NB4 (cell line): ENCODE measurements around the gene RIC1.
A peak's percentile ranks its signal among the peaks of the same experiment; 100 is the strongest.
"Not testable (repeated sequence)": the region's sequence is repeated elsewhere in the genome, so short reads cannot be mapped to it uniquely, and the experiment has no call there.

Source experiments
- DNase-seq: peaks from one replicate; pipeline ENCODE4 v3.0.0; 2010; ENCODE audit warnings: low read depth
- H3K4me3 ChIP-seq: one replicate; pipeline ENCODE4 v1.5.1; 2011; ENCODE audit warnings: mild to moderate bottlenecking, low read depth, low read length, moderate library complexity
- MYC ChIP-seq: IDR thresholded peaks from 2 replicates; pipeline ENCODE4 v1.6.1; 2011; ENCODE audit warnings: low read depth, low read length
- POLR2A ChIP-seq: IDR thresholded peaks from 2 replicates; pipeline ENCODE4 v1.6.1; 2011; ENCODE audit warnings: mild to moderate bottlenecking; ENCODE audit not compliant: insufficient read length; ENCODE audit errors: extremely low read depth
- TF ChIP-seq, protein P1 (sequence below): IDR thresholded peaks from one replicate; pipeline ENCODE4 v1.5.1; 2012; ENCODE audit warnings: low read depth, low read length
- TF ChIP-seq, protein P2 (sequence below): IDR thresholded peaks from 2 replicates; pipeline ENCODE4 v1.6.1; 2011; ENCODE audit warnings: low read depth, low read length

Gene RIC1

DNA sequence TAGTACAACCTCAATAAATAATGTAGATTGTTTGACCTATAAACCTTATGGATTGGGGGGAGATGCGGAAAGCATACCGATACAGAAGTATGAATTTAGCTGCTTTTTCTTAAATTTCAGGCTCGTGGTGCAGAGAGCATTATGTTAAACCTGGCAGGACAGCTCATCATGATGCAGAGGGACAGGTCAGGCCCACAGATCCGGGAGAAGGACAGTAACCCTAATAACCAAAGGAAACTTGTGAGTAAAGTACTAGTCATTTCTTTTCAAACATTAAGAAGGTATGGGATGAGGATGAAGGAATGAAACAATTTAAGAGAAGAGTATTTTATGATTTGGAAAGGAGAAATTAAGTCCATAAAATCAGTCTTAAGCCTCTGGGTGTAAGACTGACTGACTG, 133.5 kb downstream of the RIC1 start:
- no peak for DNase-seq
- no peak overlapping the region for H3K4me3 ChIP-seq
- TF ChIP-seq POLR2A: no peak
- TF ChIP-seq, protein P1, sequence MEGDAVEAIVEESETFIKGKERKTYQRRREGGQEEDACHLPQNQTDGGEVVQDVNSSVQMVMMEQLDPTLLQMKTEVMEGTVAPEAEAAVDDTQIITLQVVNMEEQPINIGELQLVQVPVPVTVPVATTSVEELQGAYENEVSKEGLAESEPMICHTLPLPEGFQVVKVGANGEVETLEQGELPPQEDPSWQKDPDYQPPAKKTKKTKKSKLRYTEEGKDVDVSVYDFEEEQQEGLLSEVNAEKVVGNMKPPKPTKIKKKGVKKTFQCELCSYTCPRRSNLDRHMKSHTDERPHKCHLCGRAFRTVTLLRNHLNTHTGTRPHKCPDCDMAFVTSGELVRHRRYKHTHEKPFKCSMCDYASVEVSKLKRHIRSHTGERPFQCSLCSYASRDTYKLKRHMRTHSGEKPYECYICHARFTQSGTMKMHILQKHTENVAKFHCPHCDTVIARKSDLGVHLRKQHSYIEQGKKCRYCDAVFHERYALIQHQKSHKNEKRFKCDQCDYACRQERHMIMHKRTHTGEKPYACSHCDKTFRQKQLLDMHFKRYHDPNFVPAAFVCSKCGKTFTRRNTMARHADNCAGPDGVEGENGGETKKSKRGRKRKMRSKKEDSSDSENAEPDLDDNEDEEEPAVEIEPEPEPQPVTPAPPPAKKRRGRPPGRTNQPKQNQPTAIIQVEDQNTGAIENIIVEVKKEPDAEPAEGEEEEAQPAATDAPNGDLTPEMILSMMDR: no peak
- TF ChIP-seq, protein P2, sequence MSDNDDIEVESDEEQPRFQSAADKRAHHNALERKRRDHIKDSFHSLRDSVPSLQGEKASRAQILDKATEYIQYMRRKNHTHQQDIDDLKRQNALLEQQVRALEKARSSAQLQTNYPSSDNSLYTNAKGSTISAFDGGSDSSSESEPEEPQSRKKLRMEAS: no peak
- TF ChIP-seq MYC: no peak

DNA sequence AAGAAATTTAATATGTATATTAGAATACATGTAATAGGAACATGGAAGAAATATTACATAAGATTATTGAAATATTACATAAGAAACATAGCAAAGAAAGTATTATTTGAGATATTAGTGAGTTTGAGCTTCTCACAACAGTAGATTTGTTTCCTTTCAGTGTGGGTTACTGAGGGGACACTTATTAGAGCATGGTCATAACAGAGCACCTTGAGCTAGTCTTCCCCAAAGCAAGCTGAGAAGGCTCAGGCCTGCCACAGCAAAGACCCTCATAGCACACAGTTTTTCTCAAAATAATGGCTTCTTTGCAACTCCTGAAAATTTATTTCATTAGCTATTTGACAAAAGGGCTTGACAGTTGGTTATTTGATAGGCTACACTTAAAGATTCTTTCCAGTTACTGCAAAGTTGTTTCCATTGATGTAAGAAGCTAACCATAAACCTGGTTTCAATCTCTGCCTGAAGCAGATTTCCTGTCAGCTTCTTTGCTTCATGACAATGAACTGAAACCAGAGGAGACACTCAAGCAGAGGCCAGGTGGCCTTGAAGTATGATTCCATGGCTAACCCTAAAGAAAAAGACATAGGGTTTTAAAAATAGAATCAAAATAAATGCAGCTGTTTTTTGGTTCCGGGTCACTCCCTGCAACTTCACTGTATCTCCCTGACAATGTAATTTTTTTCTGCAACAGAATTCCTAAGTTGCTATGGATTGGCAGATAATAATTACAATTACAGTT, 135.4 kb downstream of the RIC1 start:
- TF ChIP-seq, protein P1: no peak
- TF ChIP-seq, protein P2: no peak
- TF ChIP-seq MYC (no peak), POLR2A (no peak)
- no peak for DNase-seq
- no peak overlapping the region for H3K4me3 ChIP-seq

DNA sequence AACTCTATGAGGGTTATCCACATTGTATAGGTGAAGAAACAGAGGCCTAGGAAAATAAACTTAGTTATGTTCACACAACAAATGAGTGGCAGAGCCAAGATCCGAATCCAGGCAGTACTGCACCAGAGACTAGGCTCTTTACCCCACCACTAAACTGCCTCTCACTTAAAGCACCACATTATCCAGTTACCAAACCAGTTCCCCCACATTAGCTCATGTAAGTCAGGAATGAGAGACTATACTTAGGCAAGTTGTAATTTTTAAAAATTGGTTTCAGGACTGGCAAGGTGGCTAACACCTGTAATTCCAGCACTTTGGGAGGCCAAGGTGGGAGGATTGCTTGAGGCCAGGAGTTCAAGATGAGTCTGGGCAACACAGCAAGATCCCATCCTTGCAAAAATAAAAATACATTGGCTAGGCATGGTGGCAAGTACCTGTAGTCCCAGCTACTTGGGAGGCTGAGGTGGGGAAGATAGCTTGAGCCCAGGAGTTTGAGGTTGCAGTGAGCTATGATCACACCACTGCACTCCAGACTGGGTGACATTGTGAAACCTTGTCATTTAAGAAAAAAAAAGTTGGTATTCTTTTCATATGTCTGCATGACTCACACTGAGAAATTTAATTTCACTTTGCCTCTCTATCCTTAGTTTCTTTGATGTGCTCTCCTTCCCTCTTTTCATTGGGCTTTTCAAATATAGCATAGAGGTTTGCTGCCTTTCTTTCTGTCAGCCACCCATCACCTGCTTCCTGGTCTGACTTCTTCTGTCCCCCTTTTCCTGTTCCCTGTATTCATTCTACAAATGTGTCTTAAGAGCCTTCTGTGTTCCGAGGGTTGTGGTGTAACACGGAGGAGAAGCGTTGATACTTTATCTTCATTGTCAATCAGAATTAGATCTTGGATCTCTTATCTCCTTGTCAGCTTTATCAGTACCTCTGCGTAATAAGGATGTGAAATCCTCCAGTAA, 139.3 kb downstream of the RIC1 start:
- DNase-seq: no peak
- no peak overlapping the region for H3K4me3 ChIP-seq
- TF ChIP-seq, protein P2: no peak
- TF ChIP-seq POLR2A (no peak), MYC (no peak)
- TF ChIP-seq, protein P1: no peak

DNA sequence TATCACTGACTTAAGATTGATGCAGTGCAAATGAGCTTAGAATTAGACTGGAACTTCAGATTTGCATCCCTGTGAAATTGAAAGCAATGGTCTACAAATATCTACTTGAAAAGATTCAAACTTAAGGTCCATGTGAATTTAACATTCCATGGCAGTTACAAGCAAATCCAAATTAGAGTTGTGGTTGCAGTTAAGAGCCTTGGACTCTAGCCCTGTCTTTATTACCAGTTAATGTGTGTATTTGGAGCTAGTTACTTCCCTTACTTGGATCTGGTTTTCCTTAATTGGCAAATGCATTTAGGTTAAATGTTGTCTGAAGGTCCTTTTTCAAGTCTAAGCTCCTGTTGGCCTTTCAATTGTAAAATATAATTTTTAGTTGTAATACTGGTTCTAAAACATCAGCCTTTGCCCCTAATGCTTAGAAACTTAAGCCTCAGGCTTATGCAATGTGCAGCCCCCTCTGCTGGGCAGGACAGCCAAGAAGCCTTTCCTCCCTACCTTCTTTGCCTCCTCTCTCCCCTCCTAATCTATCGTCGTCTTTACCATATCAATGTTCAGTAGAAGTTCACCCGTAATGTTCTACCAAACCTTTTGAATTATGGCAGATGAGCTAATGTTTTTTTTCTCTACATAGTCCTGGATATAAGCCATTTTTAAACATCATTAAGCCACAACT, 144.6 kb downstream of the RIC1 start:
- DNase-seq: peak; percentile 24
- H3K4me3 ChIP-seq: no peak overlapping the region
- TF ChIP-seq, protein P1: peak; percentile 35
- no peak for TF ChIP-seq MYC

DNA sequence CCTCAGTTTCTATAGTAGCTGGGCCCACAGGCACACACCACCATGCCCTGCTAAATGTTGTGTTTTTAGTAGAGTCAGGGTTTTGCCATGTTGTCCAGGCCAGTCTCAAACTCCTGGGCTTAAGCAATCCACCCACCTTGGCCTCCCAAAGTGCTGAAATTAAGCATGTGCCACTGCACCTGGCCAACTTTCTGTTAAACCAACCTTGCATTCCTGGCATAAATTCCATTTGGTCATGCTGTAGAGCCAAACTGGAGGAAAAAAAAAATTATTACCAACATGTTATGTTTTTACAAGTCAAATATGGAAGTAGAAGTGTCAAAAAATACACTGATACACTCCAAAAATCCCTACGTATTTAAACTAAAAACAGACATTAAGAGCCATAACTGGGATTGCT, 149.9 kb downstream of the RIC1 start:
- no peak overlapping the region for H3K4me3 ChIP-seq
- no peak for DNase-seq
- TF ChIP-seq, protein P1: no peak
- no peak for TF ChIP-seq MYC
- no peak for TF ChIP-seq POLR2A
- TF ChIP-seq, protein P2: no peak

DNA sequence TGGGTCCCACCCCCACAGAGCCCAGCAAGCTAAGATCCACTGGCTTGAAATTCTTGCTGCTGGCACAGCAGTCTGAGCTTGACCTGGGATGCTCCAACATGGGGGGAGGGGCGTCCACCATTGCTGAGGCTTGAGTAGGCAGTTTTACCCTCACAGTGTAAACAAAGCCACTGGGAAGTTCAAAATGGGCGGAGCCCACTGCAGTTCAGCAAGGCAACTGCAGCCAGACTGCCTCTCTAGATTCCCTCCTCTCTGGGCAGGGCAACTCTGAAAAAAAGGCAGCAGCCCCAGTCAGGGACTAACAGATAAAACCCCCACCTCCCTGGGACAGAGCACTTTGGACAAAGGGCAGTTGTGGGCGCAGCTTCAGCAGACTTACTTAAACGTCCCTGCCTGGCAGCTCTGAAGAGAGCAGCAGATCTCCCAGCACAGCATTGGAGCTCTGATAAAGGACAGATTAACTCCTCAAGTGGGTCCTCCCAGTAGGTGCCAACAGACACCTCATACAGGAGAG, 150.9 kb downstream of the RIC1 start:
- not testable (repeated sequence) for DNase-seq, H3K4me3 ChIP-seq

DNA sequence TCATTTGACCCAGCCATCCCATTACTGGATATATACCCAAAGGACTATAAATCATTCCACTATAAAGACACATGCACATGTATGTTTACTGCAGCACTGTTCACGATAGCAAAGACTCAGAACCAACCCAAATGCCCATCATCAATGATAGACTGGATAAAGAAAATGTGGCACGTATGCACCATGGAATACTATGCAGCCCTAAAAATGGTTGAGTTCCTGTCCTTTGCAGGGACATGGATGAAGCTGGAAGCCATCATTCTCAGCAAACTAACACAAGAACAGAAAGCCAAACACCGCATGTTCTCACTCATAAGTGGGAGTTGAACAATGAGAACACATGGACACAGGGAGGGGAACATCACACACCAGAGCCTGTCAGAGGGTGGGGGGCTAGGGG, 154.5 kb downstream of the RIC1 start:
- not testable (repeated sequence) for H3K4me3 ChIP-seq, DNase-seq
